Measurements from ENCODE around the gene KBTBD4.
"Not testable (repeated sequence)": the region's sequence is repeated elsewhere in the genome, so short reads cannot be mapped to it uniquely, and the experiment has no call there.

The KBTBD4 gene

DNA sequence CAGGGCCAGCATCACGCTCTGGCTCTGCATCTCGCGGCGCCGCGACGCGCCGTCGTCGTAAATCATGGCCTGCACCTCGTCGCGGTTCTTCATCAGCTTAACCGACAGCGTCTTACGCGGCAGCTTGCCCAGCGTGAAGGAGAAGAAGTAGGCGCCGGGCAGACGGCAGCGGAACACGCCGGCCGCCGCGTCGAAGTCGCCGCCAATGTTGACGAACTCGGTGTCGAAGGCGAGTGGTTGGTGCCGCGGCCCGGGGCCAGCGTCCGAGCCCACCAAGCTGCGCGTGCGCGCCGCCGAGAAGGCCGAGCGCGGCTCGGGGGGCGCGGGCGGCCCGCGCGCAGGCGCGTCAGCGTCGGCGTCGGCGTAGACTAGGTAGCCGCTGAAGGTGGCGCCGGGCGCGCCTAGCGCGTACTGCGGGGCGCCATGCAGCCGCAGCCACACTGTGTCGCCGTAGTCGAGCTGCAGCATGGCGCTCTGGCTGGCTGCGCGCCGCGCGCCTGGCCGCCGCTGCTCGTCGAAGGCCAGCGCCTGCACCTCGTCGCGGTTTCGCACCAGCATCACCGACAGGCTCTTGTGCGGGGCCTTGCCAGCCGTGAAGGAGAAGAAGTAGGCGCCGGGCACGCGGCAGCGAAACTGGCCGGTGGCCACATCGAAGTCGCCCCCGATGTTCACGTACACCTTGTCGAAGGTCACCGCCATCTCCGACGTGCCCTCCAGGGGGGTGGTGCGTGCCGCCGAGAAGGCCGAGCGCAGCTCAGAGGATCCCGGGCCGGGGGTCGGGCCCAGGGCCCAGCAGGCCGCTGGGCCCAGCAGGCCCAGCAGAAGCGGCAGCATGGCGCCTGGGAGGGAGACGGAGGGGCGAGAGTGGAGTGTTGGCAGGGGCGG is 11.4 kb upstream of the KBTBD4 start:
- DNase-seq = no peak

DNA sequence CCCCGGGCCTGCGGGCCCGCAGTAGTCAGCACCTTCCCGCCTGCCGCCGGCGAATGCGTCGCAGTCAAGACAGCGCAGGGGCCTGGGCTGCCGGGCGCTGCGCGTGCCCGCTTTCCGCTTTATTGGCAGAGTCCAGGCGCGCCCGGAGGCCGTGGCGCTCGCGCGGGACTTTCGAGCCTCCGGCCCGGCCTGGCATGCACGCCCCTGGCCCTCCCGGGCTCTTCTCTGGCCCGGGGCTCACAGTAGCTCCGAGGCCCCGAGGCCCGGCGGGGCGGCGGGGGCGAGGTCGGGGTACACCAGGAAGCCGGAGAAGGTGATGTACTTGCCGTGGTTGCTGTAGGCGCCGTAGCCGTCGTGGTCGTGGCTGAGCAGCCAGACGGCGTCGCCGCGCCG is 10.8 kb upstream of the KBTBD4 start:
- no peak for DNase-seq

- DNase-seq = no peak
Measured at GRCh38 chr11:47589118-47589517, 10.3 kb upstream of the KBTBD4 start.

GRCh38 chr11:47587723-47588326 is 9.1 kb upstream of the KBTBD4 start:
- no peak for DNase-seq

- no peak for DNase-seq
Measured at GRCh38 chr11:47587039-47587716, 8.4 kb upstream of the KBTBD4 start.

GRCh38 chr11:47586098-47586855 is 7.5 kb upstream of the KBTBD4 start, which contains the start of gene FAM180B:
TSS of gene FAM180B (plus strand) at chr11:47586678. CDS start at chr11:47586769, 91 bp downstream.
- DNase-seq = no peak

DNA sequence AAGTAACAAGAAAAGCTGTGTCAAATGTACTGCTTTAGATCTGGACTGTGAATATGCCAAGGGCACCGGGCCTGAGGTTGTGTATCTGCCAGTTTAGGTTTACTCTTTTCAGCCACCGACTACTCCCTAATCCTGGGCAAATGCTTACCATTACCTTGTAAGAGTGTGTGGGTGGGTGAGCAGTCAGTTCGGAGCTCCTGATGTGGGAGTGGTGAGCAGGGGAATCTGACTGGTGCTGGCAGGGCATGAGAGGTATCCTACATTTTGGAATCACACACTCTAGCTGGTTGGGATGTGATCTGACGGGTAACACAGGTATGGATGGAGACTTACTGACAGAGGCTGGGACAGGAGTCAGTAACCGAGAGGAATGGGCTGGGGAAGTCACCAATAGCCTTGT is 5.1 kb upstream of the KBTBD4 start:
- DNase-seq = no peak

- DNase-seq = no peak
Measured at GRCh38 chr11:47577460-47578041, 1.2 kb downstream of the KBTBD4 start.

DNA sequence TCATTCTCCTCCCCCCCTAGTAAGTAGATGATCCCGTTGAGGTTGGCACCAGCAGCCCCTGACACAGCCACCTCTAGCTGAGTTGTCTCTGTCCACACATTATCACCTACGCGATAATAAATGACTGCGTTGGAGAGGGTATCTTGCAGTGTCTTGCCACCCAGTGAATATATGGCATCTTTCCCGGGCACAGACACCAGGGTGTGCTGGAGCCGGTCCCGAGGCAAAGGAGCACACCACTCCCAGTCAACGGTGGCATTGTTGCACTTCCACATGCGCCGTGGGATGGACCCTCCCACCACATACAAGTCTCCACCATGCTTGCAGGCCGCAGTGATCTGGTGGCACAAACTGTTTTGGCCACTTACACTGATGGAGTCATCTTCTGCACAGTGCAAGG is 5.4 kb downstream of the KBTBD4 start:
- no peak for DNase-seq

GRCh38 chr11:47572715-47573255 is 6.0 kb downstream of the KBTBD4 start:
- no peak for DNase-seq

DNA sequence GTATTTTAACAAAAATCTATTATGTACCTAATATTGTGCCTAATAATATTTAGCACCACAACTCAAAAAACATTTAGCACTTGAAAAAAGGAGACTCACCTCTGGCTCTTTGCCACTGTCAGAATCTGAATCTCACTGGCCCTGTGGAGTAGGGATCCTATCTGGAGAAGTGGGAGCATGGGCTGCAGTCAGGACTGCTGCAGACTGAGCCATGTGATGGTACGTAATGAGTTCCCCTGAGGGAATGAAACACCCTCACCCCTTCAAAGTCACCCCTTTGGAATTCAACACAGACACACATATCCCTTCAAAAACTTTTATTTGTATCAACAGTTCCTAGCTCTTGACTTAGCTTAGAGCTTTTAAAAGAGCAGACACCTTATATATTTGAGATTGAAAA is 6.9 kb downstream of the KBTBD4 start:
- DNase-seq = no peak

GRCh38 chr11:47571357-47571729 is 7.4 kb downstream of the KBTBD4 start:
- no peak for DNase-seq

DNA sequence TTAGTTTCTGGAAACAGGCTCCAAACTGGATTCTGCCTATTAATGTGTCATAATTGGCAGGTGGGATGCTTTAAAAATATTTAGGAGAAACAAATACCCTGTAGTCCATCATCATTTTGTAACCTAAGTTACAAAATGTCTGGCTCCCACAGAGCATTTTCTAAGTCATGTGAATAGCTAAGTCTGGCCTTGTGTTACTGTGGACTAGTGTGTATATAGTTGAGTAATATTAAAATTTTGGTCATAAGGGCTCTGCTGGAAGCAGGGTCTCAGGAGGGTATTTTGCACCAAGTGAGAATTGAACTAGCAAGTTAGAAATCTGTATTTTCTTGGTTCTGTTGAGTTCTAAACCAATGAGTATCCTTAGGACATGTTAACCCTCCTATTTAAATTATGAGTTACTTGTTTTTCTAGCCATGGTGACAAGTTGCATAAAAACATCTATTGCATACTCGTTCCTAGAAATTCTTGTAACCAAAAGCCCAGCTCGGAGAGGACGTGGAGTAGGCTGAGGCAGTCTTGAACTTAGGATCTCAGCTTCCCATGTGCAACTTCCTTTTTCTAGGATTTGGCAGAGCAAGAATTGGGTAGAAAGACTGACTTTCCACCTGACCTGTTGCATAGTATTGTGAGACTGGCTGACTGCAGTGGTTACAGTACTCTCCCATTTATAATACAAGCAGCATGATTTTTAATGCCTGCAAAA is 8.0 kb downstream of the KBTBD4 start:
- DNase-seq = no peak

- DNase-seq = no peak
Measured at GRCh38 chr11:47569646-47570045, 9.1 kb downstream of the KBTBD4 start.

GRCh38 chr11:47566149-47566698 is 12.5 kb downstream of the KBTBD4 start:
- DNase-seq = no peak

- DNase-seq = peak; percentile 75
Measured at GRCh38 chr11:47565340-47566148, 13.2 kb downstream of the KBTBD4 start, which contains the start of gene PTPMT1. TSS of gene PTPMT1 (plus strand) at chr11:47565599. CDS start at chr11:47565623, 24 bp downstream.

DNA sequence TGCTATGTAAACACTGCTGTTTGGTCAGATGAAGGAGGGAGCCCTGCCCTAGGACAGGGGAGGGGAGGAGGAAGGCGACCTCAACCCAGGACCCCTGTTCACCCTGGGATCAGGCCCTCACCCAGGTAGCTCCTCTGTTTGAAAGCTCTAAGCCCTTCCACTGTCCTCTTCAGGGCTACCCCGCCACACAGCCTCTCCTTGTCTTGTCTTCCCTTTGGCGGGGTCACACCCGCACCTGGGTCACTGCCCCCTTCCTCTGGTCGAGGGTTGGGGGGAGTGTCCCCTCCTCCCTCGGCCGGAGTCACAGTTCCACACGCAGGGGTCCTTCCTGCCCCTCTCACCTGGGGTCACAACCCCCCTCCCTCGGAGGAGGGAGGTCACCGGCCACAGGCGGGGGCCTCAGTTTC is 13.8 kb downstream of the KBTBD4 start:
- DNase-seq = no peak

GRCh38 chr11:47564366-47564765 is 14.4 kb downstream of the KBTBD4 start:
- not testable (repeated sequence) for DNase-seq

DNA sequence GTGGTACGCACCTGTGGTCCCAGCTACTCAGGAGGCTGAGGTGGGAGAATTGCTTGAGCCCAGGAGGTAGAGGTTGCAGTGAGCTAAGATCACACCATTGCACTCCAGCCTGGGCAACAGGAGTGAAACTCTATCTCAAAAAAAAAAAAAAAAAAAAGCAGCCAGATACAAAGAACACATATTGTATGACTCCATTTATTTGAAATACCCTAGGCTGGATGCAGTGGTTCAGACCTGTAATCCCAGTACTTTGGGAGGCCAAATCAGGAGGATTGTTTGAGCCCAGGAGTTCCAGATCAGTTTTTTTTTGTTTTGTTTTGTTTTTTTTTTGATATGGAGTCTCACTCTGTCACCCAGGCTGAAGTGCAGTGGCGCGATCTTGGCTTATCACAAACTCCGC is 16.4 kb downstream of the KBTBD4 start:
- DNase-seq = not testable (repeated sequence)

DNA sequence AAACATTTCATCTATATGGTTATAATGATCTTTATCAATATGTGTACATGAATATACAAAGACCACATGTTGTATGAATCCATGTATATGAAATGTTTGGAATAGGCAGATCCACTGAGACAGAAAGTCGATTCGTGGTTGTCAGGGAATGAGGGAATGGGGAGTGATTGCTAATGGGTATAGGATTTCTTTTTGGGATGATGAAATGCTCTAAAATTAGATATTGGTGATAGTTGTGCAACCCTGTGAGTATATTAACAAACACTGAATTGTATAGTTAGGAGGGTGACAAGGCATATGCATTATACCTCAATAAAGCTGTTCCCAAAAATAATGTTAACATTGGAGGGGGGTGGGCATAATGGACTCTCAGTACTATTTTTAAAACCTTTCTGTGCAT is 18.3 kb downstream of the KBTBD4 start:
- no peak for DNase-seq

All from CD4-positive, alpha-beta T cell treated with Interleukin-17A for 4 hours (primary cell).